Measurements from ENCODE around the gene ELF2.
"Not testable (repeated sequence)": the region's sequence is repeated elsewhere in the genome, so short reads cannot be mapped to it uniquely, and the experiment has no call there.

The ELF2 gene

GRCh38 chr4:139184129-139184528, 7.1 kb upstream of the ELF2 start:
- DNase-seq, result no peak

- DNase-seq, result peak; percentile 49
These were observed 1.0 kb upstream of the ELF2 start for GRCh38 chr4:139177869-139178619.

- no peak for DNase-seq
These were observed 543 bp downstream of the ELF2 start for GRCh38 chr4:139176302-139177048.

- DNase-seq, result no peak
These were observed 1.2 kb downstream of the ELF2 start for GRCh38 chr4:139175646-139176301.

- no peak for DNase-seq
These were observed 4.9 kb downstream of the ELF2 start for GRCh38 chr4:139171876-139172691.

GRCh38 chr4:139170932-139171331, 6.1 kb downstream of the ELF2 start:
- DNase-seq, result no peak

GRCh38 chr4:139167774-139168444, 9.1 kb downstream of the ELF2 start:
- DNase-seq, result no peak

- DNase-seq, result no peak
These were observed 12.3 kb downstream of the ELF2 start for GRCh38 chr4:139164731-139165130.

- no peak for DNase-seq
These were observed 13.2 kb downstream of the ELF2 start for GRCh38 chr4:139163806-139164206.

GRCh38 chr4:139157977-139158376, 19.0 kb downstream of the ELF2 start:
- not testable (repeated sequence) for DNase-seq

- no peak for DNase-seq
These were observed 22.0 kb downstream of the ELF2 start for GRCh38 chr4:139154952-139155557.

- DNase-seq, result no peak
These were observed 22.5 kb downstream of the ELF2 start for GRCh38 chr4:139154538-139154937.

- DNase-seq, result no peak
These were observed 22.9 kb downstream of the ELF2 start for GRCh38 chr4:139154134-139154421.

GRCh38 chr4:139153411-139154133, 23.4 kb downstream of the ELF2 start:
- DNase-seq, result no peak

GRCh38 chr4:139152249-139152648, 24.8 kb downstream of the ELF2 start:
- no peak for DNase-seq

- no peak for DNase-seq
These were observed 29.9 kb downstream of the ELF2 start for GRCh38 chr4:139146926-139147629.

- DNase-seq, result no peak
These were observed 31.5 kb downstream of the ELF2 start for GRCh38 chr4:139145552-139145932.

- no peak for DNase-seq
These were observed 32.0 kb downstream of the ELF2 start for GRCh38 chr4:139144911-139145551.

GRCh38 chr4:139144161-139144859, 32.7 kb downstream of the ELF2 start:
- no peak for DNase-seq

GRCh38 chr4:139142980-139143379, 34.0 kb downstream of the ELF2 start:
- no peak for DNase-seq
